NB4 (cell line): ENCODE measurements around the gene C1QC.

Experiments used
- DNase-seq: peaks from one replicate; pipeline ENCODE4 v3.0.0; 2010; ENCODE audit warnings: low read depth
- H3K4me3 ChIP-seq: one replicate; pipeline ENCODE4 v1.5.1; 2011; ENCODE audit warnings: mild to moderate bottlenecking, low read depth, low read length, moderate library complexity
- MYC ChIP-seq: IDR thresholded peaks from 2 replicates; pipeline ENCODE4 v1.6.1; 2011; ENCODE audit warnings: low read depth, low read length
- POLR2A ChIP-seq: IDR thresholded peaks from 2 replicates; pipeline ENCODE4 v1.6.1; 2011; ENCODE audit warnings: mild to moderate bottlenecking; ENCODE audit not compliant: insufficient read length; ENCODE audit errors: extremely low read depth
- TF ChIP-seq, protein P1 (sequence below): IDR thresholded peaks from one replicate; pipeline ENCODE4 v1.5.1; 2012; ENCODE audit warnings: low read depth, low read length
- TF ChIP-seq, protein P2 (sequence below): IDR thresholded peaks from 2 replicates; pipeline ENCODE4 v1.6.1; 2011; ENCODE audit warnings: low read depth, low read length

C1QC gene

GRCh38 chr1:22636927-22637326 is 6.5 kb upstream of the C1QC start:
- TF ChIP-seq MYC (no peak), POLR2A (no peak)
- TF ChIP-seq, protein P1, sequence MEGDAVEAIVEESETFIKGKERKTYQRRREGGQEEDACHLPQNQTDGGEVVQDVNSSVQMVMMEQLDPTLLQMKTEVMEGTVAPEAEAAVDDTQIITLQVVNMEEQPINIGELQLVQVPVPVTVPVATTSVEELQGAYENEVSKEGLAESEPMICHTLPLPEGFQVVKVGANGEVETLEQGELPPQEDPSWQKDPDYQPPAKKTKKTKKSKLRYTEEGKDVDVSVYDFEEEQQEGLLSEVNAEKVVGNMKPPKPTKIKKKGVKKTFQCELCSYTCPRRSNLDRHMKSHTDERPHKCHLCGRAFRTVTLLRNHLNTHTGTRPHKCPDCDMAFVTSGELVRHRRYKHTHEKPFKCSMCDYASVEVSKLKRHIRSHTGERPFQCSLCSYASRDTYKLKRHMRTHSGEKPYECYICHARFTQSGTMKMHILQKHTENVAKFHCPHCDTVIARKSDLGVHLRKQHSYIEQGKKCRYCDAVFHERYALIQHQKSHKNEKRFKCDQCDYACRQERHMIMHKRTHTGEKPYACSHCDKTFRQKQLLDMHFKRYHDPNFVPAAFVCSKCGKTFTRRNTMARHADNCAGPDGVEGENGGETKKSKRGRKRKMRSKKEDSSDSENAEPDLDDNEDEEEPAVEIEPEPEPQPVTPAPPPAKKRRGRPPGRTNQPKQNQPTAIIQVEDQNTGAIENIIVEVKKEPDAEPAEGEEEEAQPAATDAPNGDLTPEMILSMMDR: no peak
- TF ChIP-seq, protein P2, sequence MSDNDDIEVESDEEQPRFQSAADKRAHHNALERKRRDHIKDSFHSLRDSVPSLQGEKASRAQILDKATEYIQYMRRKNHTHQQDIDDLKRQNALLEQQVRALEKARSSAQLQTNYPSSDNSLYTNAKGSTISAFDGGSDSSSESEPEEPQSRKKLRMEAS: no peak

DNA sequence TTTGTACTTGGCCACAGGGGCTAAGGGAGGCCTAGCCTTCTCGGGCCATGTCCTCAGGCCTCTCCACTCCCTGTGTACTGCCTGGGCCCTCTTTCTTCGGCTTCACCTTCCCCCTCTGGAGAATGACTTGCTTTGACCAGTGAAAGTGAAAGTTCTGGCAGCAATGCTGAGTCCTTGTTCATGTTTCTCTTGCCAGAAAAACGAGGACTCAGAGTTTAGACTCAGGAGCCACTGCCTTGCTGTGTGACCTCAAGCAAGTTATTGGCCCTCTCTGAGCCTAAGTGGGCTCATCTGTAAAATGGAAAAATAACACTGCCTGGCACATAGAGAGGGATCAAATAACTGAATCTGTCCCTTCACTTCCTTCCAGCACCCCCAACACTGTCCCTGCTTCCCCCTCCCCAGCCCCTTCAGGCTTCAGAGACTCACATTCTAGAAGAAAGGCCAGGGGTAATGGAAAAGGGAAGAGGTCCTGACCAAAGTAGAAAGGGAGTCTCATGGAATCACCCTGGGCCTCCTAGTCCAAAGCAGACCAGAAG is 5.5 kb upstream of the C1QC start:
- DNase-seq: no peak
- TF ChIP-seq POLR2A: no peak
- TF ChIP-seq, protein P2: no peak
- no peak for TF ChIP-seq MYC
- TF ChIP-seq, protein P1: no peak
- no peak overlapping the region for H3K4me3 ChIP-seq

More at GRCh38 chr1:22636927-22637326, 6.5 kb upstream of the C1QC start:
- no peak for DNase-seq
- H3K4me3 ChIP-seq: no peak overlapping the region

- no peak for TF ChIP-seq POLR2A
- TF ChIP-seq, protein P1: no peak
- no peak for DNase-seq
- no peak overlapping the region for H3K4me3 ChIP-seq
Measured at GRCh38 chr1:22638476-22639234, 4.8 kb upstream of the C1QC start.

DNA sequence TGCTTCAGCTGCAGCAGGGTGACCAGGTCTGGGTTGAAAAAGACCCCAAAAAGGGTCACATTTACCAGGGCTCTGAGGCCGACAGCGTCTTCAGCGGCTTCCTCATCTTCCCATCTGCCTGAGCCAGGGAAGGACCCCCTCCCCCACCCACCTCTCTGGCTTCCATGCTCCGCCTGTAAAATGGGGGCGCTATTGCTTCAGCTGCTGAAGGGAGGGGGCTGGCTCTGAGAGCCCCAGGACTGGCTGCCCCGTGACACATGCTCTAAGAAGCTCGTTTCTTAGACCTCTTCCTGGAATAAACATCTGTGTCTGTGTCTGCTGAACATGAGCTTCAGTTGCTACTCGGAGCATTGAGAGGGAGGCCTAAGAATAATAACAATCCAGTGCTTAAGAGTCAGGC is 4.1 kb upstream of the C1QC start:
- H3K4me3 ChIP-seq: no peak overlapping the region
- TF ChIP-seq MYC: no peak
- TF ChIP-seq, protein P2: no peak
- TF ChIP-seq, protein P1: no peak
- no peak for TF ChIP-seq POLR2A
- peak; percentile 53 for DNase-seq

DNA sequence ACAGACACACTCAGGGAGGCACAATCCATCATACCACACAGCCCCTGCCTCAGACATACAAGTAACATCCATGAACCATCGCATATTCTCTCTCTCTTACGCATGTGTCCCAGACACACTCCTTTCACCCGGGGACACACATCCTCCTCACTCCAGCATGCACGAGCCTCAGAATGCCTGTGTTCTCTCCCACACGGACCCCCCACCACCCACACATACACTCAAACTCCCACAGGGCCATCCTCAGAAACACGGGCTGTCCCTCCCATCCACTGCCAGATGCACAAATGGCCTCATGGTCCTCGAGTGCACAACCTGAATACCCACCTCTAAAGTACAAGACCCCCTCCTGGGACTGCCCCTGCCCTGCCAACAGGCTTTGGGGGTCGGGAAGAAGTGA is 2.2 kb upstream of the C1QC start:
- TF ChIP-seq, protein P2: no peak
- TF ChIP-seq POLR2A (no peak), MYC (no peak)
- TF ChIP-seq, protein P1: no peak
- no peak overlapping the region for H3K4me3 ChIP-seq
- DNase-seq: no peak
